CD4-positive, alpha-beta T cell treated with Interleukin-4 for 1 hour (primary cell): ENCODE data around the gene TAS2R31.
"Not testable (repeated sequence)": the region's sequence is repeated elsewhere in the genome, so short reads cannot be mapped to it uniquely, and the experiment has no call there.

Experiments
- DNase-seq, 2 donors: peaks; one replicate each; pipeline ENCODE4 v3.0.0-alpha.2; 2020 to 2022

Gene TAS2R31, protein sequence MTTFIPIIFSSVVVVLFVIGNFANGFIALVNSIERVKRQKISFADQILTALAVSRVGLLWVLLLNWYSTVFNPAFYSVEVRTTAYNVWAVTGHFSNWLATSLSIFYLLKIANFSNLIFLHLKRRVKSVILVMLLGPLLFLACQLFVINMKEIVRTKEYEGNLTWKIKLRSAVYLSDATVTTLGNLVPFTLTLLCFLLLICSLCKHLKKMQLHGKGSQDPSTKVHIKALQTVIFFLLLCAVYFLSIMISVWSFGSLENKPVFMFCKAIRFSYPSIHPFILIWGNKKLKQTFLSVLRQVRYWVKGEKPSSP

DNA sequence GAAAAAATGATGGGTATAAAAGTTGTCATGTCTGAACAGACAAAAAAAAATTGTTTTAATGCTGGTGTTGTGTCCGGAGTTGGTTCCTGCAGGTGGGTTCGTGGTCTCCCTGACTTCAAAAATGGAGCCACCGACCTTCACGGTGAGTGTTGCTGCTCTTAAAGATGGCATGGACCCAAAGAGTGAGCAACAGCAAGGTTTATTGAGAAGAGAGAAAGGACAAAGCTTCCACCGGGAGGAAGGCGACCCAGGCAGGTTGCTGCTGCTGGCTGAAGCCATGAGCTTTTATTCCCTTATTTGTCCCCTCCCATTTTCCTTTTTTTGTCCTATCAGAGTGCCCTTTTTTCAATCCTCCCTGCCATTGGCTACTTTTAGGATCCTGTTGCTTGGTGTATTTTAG is at the start of gene TAS2R31:
Gene TAS2R31 (minus strand): TSS at position 101 of the 400 bp plus-strand sequence. CDS start 72 bp downstream, at position 29.
- DNase-seq: no peak

DNA sequence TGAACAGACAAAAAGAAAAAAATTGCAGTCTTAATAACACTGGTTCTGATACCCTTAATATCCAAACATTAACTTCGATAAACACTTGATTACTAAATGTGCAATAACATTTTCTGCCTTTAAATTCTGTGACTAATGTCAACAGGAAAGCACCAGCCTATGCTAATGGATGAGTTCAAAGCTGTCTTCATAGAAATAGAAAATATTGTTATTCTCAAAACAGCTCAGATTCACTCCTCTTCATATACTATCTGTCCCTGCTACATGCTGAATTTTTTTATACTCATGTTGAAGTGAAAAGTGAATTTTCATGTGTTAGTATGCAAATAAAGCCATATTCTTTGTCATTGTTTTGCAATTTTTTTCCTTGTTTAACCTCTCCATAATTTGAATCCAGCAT is 47.0 kb upstream of the TAS2R31 start:
- DNase-seq: no peak

DNA sequence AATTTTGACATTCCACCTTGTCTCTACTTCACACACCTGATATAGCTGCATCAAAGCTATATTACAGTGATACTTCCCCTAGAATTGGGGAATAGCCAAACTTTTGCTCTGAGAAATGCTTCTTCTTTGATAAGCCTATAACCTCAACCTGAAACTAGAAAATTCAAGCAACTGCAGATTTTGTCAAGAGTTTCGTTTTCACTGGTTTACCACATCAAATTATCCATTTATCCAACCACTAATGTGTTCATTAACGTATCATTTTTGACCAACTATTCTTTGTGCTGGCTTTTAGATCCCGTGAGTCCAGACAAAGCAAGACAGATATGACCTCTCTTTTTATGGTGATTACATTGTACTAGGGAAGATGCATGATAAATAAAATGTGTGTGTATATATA is 44.4 kb upstream of the TAS2R31 start:
- no peak for DNase-seq

DNA sequence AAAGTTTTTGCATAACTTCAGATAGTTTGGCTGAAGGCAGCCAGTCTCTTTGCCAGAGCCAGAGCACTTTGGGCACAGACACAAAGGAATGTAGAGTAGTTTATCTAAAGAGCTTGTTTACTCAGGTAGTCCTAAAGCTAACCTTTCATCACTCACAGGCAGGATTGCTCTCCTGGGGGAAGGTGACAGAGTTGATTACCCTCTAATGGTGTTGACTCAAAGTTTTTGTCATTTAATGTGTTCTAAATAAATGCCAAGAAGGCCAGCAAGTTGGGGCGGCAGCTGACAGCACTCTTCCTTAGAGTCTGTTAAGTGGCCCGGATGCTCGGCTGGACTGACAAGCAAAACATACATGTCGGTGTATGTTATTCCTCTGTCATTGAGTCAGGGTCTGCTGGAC is 40.2 kb upstream of the TAS2R31 start:
- DNase-seq: no peak

DNA sequence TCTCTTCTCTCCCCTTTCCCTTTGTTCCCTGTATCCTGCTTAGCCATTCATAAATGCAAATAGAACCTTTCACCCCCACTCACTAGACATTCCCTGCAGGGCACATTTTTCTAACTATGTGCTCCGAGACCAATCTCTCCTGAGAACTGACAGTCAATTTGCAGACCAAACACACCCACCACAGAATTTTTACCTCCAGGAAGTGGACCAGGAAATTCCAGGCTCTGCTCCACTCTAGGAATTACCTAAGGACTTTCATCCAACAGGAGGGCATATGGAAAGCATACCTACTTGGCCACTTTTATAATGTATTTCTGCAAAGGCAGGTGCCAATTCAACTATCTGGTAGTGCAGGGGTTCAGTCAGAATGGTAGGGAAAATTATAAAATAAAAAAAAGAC is 39.8 kb upstream of the TAS2R31 start:
- DNase-seq: no peak

DNA sequence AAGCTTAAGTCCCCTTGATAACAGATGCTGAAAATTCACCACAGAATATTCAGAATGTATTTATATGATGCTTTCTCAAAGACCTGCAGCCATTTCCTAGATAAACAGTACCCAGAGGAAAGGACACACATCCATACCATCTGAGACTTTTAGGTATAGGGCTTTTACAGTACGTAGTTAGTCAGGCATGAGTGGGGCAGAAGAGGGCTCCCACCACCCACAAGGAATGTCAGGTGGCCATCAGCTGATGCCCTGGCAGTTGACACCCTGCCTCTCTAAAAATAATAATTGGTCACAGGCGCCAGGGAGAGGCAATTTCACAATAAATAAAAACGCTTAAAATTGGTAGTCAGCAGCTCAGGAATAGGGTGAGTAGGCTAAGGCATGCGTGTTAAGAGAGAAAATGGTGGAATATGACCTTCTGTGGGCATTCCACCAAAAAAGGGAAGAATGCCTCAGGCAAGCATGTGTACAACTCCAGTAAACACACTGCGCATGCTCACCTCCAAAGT is 38.7 kb upstream of the TAS2R31 start:
- no peak for DNase-seq

DNA sequence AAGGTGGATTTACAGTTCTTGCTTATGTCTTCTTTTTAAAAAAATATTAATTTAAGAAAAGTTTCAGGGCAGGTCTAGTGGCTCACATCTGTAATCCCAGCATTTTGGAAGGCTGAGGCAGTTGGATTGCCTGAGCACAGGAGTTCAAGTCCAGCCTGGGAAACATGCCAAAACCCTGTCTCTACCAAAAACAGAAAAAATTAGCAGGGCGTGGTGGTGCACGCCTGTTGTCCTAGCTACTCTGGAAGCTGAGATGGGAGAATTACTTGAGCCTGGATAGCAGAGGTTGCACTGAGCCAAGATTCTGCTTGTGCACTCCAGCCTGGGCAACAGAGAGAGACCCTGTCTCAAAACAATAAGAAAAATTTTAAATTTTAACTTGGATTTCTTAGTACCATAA is 36.3 kb upstream of the TAS2R31 start:
- no peak for DNase-seq

DNA sequence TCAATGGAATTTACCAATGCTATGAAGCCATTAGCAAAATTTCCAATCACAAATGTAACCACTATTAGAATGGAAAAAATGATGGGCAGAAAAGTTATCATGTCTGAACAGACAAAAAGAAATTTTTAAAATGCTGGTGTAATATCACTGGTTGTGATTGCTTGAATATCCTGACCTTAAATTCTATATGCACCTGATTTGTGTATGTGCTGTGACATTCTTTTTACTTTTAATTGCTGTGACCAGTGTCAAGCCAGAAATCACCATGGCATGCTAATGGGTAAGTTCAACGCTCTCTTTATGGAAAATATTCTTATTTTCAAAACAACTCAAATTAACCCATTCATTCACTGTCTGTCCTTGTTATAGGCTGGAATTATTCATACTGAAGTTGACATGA is 31.0 kb upstream of the TAS2R31 start, which contains the start of gene TAS2R46:
Gene TAS2R46 (minus strand): TSS at position 101 of the 400 bp plus-strand sequence. CDS start 0 bp downstream, at position 101.
- DNase-seq: not testable (repeated sequence)

DNA sequence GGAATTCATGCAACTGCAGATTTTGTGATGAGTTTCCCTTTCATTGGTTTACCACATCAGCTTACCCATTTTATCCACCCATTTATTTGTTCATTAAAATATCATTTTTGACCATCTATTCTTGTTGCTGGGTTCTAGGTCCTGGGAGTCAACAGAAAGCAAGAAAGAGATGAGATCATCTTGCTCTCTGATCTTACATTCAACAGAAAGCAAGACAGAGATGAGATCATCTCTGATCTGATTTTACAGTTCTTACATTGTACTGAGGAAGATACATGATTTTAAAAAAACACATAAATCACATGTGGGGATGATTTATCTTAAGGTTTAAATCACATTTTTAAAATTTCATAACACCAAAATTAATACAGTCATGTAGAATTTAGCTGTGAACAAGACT is 28.6 kb upstream of the TAS2R31 start:
- DNase-seq: no peak

DNA sequence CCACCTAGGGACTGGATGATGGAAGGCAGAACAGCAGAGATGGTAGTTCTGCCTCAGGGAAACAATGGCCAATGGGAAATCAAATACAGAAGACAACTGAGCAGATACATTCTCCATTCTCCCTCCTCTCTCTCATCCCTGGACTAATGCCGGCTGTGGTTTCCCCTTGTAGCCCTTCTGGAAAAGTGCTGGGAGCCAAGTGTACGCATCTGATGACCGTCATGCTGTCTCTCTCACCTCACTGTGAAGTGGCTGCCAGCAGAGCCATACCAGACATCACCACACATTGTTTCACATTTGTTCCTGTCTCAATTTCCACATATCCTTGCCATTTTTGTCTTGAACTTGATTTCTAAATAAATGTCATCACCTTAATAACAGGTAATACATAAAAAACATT is 27.8 kb upstream of the TAS2R31 start:
- DNase-seq: no peak

DNA sequence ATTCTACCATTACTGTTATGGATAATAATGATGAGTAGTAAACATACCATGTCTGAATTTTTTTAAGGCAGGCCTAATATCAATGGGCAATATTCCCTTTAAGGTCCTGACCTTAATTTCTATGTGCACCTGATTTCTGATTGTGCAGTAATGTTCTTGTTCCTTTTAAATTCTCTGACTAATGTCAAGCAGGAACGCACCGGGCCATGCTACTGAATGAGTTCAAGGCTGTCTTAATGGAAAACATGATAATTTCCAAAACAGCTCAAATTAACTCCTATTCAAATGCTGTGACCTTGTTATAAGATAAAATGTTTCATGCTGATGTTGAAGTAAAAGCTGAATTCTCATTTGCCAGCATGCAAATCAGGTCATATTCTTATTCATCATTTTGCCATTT is 24.1 kb upstream of the TAS2R31 start:
- DNase-seq: no peak

DNA sequence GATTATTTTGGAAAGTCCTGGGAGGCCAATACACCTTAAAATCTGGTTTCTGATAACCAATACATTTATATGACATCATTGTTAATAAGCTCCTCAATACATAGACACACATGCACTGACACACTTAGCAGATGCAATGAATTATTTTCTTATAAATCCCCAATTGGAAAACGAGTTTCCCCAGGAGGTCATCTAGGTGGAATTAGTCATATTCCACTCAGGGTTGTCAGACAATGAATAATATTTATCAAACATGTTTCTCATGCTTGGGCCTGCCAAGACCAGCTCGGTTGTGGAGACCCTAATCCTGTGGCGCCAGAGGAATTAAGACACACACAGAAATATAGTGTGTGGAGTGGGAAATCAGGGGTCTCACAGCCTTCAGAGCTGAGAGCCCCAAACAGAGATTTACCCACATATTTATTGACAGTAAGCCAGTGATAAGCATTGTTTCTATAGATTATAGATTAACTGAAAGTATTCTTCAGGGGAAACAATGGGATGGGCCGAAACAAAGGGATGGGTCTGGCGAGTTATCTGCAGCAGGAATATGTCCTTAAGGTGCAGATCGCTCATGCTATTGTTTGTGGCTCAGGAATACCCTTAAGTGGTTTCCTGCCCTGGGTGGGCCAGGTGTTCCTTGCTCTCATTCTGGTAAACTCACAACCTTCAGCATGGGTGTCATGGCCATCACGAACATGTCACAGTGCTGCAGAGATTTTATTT is 18.8 kb upstream of the TAS2R31 start:
- DNase-seq: not testable (repeated sequence)

DNA sequence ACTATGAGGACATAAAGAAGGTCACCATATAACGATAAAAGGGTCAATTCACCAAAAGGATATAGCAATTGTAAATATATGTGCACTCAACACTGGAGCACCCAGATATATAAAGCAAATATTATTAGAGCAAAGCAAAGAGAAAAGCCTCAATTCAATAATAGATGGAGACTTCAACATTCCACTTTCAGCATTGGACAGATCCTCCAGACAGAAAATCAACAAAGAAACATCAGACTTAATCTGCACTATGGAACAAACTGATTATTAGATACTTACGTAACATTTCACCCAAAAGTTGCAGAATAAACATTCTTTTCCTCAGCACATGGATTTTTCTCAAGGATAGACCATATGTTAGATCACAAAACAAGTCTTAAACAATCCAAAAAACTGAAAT is 10.2 kb upstream of the TAS2R31 start:
- DNase-seq: not testable (repeated sequence)

DNA sequence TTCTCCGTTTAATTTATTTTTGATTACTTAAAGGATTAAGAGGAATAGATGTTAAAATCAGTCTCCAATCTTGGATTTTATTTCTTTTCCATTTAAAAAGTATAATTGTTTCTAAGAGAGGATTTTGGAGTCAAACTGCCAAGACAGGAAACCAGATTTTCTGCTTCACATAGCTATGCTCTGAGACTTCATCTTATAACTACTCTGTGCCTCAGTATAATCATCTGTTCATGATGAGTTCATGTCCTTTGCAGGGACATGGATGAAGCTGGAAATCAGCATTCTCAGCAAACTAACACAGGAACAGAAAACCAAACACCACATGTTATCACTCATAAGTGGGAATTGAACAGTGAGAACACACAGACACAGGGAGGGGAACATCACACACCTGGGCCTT is 9.0 kb upstream of the TAS2R31 start:
- no peak for DNase-seq

DNA sequence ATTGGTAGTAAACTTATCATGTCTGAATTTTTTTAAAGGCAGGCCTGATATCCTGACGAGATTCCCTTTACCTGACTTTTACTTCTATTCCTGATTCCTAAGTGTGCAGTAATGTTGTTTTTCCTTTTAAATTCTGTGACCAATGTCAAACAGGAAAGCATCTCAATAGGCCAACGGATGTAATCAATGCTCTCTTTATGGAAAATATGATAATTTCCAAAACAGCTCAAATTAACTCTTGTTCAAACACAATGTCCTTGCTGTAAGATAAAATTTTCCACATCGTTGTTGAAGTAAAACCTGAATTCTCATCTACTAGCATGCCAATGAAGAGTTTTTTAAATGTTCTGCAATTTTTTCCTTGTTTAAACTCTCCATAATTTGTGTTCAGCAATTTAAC is 8.0 kb upstream of the TAS2R31 start:
- DNase-seq: no peak

DNA sequence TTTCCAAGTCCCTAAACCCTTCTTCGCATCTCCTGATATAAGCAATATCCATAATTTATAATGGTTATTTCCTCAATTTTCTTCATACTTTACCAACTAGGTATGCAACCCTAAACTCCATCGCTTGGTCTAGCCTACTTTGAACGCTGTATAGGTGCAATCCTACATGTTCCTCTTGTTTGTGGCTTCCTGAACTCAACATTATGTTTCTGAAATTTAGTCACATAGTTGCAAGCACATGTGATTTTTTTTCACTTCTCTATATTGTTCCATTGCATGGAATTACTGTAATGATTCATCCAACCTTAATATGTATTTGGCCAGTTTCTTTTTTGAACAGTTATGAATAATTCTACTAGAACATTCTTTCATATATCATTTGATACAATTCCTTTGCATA is 2.8 kb upstream of the TAS2R31 start:
- not testable (repeated sequence) for DNase-seq

DNA sequence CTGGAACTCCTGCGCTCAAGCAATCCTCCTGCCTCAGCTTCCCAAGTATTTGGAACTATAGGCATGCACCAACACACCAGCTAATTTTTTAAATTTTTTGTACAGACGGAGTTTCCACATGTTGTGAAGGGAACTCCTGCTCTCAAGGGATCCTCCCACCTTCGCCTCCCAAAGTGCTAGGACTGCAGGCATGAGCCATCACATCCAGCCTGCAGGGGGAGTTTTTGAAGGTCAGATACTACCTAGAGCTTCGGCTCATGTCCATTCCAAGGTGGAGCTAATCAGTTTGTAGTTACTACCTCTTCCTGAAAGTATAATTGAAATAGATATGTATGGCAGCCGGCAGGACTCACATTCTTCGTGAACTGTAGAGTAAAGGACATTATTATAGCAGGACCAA is 5.1 kb downstream of the TAS2R31 start:
- no peak for DNase-seq

DNA sequence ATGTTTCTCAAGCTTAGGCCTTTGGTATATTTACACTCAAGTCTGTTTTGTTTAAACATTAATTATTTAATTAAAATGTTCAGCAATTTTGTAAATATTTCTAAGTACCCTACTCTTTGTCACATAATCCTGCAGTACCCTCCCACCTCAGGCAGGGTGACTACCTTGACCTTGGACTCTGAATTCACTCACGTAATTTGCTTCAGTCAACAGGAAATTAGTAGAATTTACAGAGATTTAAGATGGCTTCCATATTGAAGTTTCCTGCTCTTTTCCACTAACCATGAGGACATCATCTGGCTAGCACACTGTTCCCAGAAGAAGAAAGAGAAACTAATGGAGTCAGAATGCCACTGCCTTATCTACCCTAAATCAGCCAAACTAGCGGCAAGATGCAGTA is 7.8 kb downstream of the TAS2R31 start:
- no peak for DNase-seq

DNA sequence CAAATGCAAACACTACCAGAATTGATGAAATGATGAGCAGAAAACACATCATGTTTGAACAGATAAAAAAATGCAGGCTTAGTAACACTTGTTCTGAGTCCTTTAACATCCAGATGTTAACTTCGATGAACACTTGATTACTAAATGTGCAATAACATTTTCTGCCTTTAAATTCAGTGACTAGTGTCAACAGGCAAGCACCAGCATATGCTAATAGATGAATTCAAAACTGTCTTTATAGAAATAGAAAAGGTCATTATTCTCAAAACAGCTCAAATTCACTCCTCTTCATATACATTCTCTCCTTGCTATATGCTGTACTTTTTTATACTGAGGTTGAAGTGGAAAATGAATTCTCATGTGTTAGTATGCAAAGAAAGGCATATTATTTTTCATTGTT is 8.7 kb downstream of the TAS2R31 start, which contains the start of gene TAS2R19:
Gene TAS2R19 (minus strand): TSS at position 101 of the 400 bp plus-strand sequence. CDS start 49 bp downstream, at position 52.
- no peak for DNase-seq

DNA sequence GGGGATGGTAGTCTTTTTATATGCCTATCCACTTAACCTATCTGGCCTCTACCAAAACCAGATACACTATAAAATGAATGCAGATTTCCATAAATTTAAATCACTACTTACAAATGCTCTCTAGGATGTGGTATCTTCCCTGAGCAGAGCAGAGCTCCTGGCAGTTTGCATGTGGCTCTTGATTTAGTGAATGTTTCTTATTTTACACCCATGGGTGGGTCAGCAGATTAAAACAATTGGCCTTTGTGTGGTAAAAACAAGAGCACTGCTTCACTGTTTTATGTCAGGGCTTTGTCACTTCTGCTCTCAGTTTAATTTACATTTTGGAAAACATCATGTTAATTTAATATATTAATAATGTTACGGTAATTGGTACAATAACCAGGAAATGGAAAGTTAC is 14.3 kb downstream of the TAS2R31 start:
- no peak for DNase-seq

DNA sequence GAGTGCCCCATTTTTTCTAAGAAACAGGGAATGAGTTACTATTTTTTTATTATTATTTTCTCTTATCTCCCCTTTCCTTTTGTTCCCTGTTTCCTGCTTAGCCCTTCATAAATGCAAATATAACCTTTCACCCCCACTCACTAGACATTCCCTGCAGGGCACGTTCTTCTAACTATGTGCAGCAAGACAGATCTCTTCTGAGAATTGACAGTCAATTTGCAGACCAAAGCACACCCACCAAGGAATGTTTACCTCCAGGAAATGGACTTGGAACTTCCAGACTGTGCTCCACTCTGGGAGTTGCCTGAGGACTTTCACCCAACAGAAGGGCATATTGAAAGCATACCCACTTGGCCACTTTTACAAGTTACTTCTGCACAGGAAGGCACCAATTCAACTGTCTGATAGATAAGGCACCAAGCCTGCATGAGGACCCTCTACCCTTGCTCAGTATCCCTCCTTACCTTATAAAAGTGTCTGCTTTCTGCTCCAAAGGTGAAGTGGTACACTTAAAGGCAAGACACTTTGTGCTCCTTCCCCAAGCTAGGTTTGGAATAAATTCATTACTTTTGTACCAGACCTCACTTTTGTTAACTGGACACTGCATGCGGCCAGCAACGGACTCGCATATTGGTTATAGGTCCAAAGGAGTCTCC is 15.3 kb downstream of the TAS2R31 start:
- DNase-seq: no peak

DNA sequence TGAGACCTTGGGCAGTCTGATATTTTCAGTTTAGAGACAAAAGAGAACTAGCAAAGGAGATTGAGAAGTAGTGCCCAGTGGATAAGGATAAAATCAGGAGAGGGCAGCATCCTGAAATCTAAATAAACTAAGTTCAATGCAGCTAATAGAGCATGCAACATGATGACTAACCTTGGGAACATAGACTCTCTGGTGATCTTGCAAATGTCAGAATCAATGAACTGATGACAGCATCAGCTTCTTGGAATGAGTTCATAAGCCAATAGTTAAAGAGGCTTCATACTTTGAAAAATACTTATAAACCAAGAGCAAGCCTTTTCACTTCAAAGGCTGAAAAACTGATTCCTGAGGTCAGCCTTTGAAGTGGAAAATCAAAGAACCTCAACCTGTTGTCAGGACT is 17.0 kb downstream of the TAS2R31 start:
- no peak for DNase-seq

DNA sequence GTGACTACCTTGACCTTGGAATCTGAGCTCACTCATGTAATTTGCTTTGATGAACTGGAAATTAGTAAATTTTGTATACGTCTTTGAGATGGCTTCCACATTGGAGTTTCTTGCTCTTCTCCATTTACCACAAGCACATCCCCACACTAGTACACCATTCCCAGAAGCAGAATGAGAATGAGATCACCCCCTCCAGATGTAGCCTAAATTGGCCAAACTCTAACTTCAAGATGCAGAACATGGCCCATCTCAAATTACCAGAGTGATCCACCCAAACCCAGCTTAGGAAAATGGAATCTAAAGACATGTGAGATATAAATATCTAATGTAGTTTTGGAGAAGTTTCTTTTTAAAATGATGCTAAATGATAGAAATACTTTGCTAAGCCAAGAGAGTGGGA is 23.6 kb downstream of the TAS2R31 start:
- no peak for DNase-seq

DNA sequence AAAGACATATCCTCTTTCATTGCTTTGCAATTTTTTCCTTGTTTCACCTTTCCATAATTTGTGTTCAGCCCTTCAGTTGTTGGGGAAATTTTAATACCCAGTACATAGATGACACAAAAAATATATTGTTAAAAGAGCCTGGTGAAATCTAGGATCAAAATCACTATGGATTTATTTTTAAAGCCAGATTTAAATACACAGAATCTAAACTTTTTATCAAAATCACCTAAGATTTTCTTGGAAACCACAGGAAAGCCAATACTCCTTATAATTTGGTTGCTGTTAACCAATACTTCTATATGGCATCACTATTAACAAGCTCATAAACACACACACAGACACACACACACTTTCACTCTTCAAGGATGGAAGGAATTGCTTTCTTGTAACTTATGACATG is 33.0 kb downstream of the TAS2R31 start, which contains the start of gene TAS2R20:
Gene TAS2R20 (minus strand): TSS at position 101 of the 400 bp plus-strand sequence. CDS start 429 bp downstream, outside the sequence.
- DNase-seq: no peak
